Vagina (tissue), 2 donors: ENCODE measurements around the gene NR4A3. TPM values are rescaled to one million over a fixed set of nuclear protein-coding genes. Genes with fewer than 3 reads are reported as not detected.

Experiments used
- DNase-seq, 2 donors: peaks; one replicate each; pipeline ENCODE4 v3.0.0-alpha.2; 2017; ENCODE audit errors: extremely low spot score in 2 of 2
- H3K27ac ChIP-seq: fragments of 200-600 bp; sonication (generic); one replicate; pipeline ENCODE4 v1.5.1; 2019
- H3K27me3 ChIP-seq: fragments of 200-600 bp; sonication (generic); one replicate; pipeline ENCODE4 v1.5.1; 2019
- H3K36me3 ChIP-seq, 2 donors: fragments of 200-600 bp; sonication (generic); one replicate each; pipeline ENCODE4 v1.5.1; 2017 to 2019
- H3K4me1 ChIP-seq: fragments of 200-600 bp; sonication (generic); one replicate; pipeline ENCODE4 v1.5.1; 2019
- H3K4me3 ChIP-seq, 2 donors: fragments of 200-600 bp; sonication (generic); 1 replicate in 1 of 2; 2 replicates in 1 of 2; pipeline ENCODE4 v1.5.1; 2016 to 2019
- H3K9me3 ChIP-seq: fragments of 200-600 bp; sonication (generic); one replicate; pipeline ENCODE4 v1.5.1; 2019
- CTCF ChIP-seq, 3 experiments: fragments of 450-650 bp in 2 of 3; fragments of 200-600 bp in 1 of 3; sonication (generic) in 1 of 3; IDR thresholded peaks; one replicate each; pipeline ENCODE4 v1.5.1; 2017 to 2019; ENCODE audit warnings: antibody characterized with exemption in 3 of 3, mild to moderate bottlenecking in 2 of 3, moderate library complexity in 2 of 3
- POLR2A ChIP-seq, 2 donors: fragments of 450-650 bp; IDR thresholded peaks; one replicate each; pipeline ENCODE4 v1.6.1; 2017; ENCODE audit warnings: antibody characterized with exemption in 2 of 2, mild to moderate bottlenecking in 2 of 2, moderate library complexity in 2 of 2
- POLR2AphosphoS5 ChIP-seq, 2 donors: sonication (generic); formaldehyde crosslinking; IDR thresholded peaks; one replicate each; pipeline ENCODE4 v1.9.0; 2017; ENCODE audit warnings: antibody characterized with exemption in 2 of 2, mild to moderate bottlenecking in 2 of 2, low read depth in 1 of 2; ENCODE audit not compliant: insufficient read depth in 1 of 2
- intact Hi-C: fragments of 100-400 bp; cut with DNase I; formaldehyde crosslinking; loops from one replicate; pipeline ENCODE4 v1.15.1; 2023
- total RNA-seq: library from RNA; depleted of rRNA; stranded (reverse); fragments of >200 nt; gene quantifications from one replicate; pipeline ENCODE4 v1.2.3, GENCODE V29; 2016

The NR4A3 gene
- total RNA-seq, 1 donor from 2014 or later: 23.3 TPM

GRCh38 chr9:99782962-99783718 lies 38.5 kb upstream of the NR4A3 start:
- Histone ChIP-seq H3K27ac (no peak overlapping the region), H3K9me3 (no peaks in the 10 kb centered on the region), H3K4me3 (no peak overlapping the region), H3K27me3 (no peaks in the 10 kb centered on the region), H3K36me3 (no peaks in the 10 kb centered on the region), H3K4me1 (no peaks in the 10 kb centered on the region)
- TF ChIP-seq POLR2A (IDR thresholded peaks at IDR 0.05) (no peak), CTCF (IDR thresholded peaks at IDR 0.05) (no peak), POLR2AphosphoS5 (IDR thresholded peaks at IDR 0.05; ENCODE audit: insufficient read depth in 1 of 2, low read depth in 1 of 2) (no peak)
- no peak for DNase-seq
- intact Hi-C loops: no loop called here

GRCh38 chr9:99783799-99784198 lies 37.9 kb upstream of the NR4A3 start:
- H3K27me3 ChIP-seq: no peaks in the 10 kb centered on the region
- no peak overlapping the region for H3K4me3 ChIP-seq
- TF ChIP-seq POLR2A (IDR thresholded peaks at IDR 0.05) (no peak), POLR2AphosphoS5 (IDR thresholded peaks at IDR 0.05; ENCODE audit: insufficient read depth in 1 of 2, low read depth in 1 of 2) (no peak), CTCF (IDR thresholded peaks at IDR 0.05) (no peak)
- no peaks in the 10 kb centered on the region for H3K36me3 ChIP-seq
- no peaks in the 10 kb centered on the region for H3K9me3 ChIP-seq
- intact Hi-C loops: no loop called here
- no peak for DNase-seq
- H3K4me1 ChIP-seq: no peaks in the 10 kb centered on the region
- H3K27ac ChIP-seq: no peak overlapping the region

- intact Hi-C loops: no loop called here
- no peak for TF ChIP-seq CTCF (IDR thresholded peaks at IDR 0.05)
- no peak for TF ChIP-seq POLR2A (IDR thresholded peaks at IDR 0.05)
- no peak for TF ChIP-seq POLR2AphosphoS5 (IDR thresholded peaks at IDR 0.05; ENCODE audit: insufficient read depth in 1 of 2, low read depth in 1 of 2)
Observed at GRCh38 chr9:99785010-99785590, 36.6 kb upstream of the NR4A3 start.

GRCh38 chr9:99787556-99787955 lies 34.1 kb upstream of the NR4A3 start:
- no peaks in the 10 kb centered on the region for H3K9me3 ChIP-seq
- H3K4me3 ChIP-seq: no peak overlapping the region
- H3K4me1 ChIP-seq: no peaks in the 10 kb centered on the region
- no peak for TF ChIP-seq POLR2AphosphoS5 (IDR thresholded peaks at IDR 0.05; ENCODE audit: insufficient read depth in 1 of 2, low read depth in 1 of 2)
- TF ChIP-seq POLR2A (IDR thresholded peaks at IDR 0.05): no peak
- TF ChIP-seq CTCF (IDR thresholded peaks at IDR 0.05): no peak
- H3K27me3 ChIP-seq: no peaks in the 10 kb centered on the region
- H3K27ac ChIP-seq: no peak overlapping the region
- no peak for DNase-seq
- intact Hi-C loops: no loop called here
- H3K36me3 ChIP-seq: no peaks in the 10 kb centered on the region

More at GRCh38 chr9:99785010-99785590, 36.6 kb upstream of the NR4A3 start:
- H3K4me3 ChIP-seq: no peak overlapping the region
- H3K27ac ChIP-seq: no peak overlapping the region
- DNase-seq: no peak
- no peaks in the 10 kb centered on the region for H3K4me1 ChIP-seq
- H3K36me3 ChIP-seq: no peaks in the 10 kb centered on the region
- no peaks in the 10 kb centered on the region for H3K9me3 ChIP-seq
- H3K27me3 ChIP-seq: no peaks in the 10 kb centered on the region

GRCh38 chr9:99793528-99793927 lies 28.2 kb upstream of the NR4A3 start:
- no peak overlapping the region for H3K27ac ChIP-seq
- no peaks in the 10 kb centered on the region for H3K27me3 ChIP-seq
- H3K9me3 ChIP-seq: no peaks in the 10 kb centered on the region
- intact Hi-C loops: no loop called here
- no peak for DNase-seq
- H3K4me1 ChIP-seq: no peaks in the 10 kb centered on the region
- no peak overlapping the region for H3K4me3 ChIP-seq
- no peak for TF ChIP-seq CTCF (IDR thresholded peaks at IDR 0.05)
- no peak for TF ChIP-seq POLR2AphosphoS5 (IDR thresholded peaks at IDR 0.05; ENCODE audit: insufficient read depth in 1 of 2, low read depth in 1 of 2)
- TF ChIP-seq POLR2A (IDR thresholded peaks at IDR 0.05): no peak
- no peaks in the 10 kb centered on the region for H3K36me3 ChIP-seq
